IMR-90 (cell line): Measurements from ENCODE around the gene ERC2. TPM values are rescaled to one million over a fixed set of nuclear protein-coding genes. Genes with fewer than 3 reads are reported as not detected.

Experiments
- ATAC-seq: fragments of 200-7000 bp; cut with Tn5 transposase; 2 replicates; pipeline ENCODE4 v1.9.1; 2020; ENCODE audit warnings: low read depth, mild to moderate bottlenecking, moderate library complexity
- BruUV-seq: library from RNA; stranded (reverse); fragments of 400-500 nt; replicated peaks from 2 replicates; lab custom pipeline; 2021; lab: Mats Ljungman, UMichigan
- CTCF ChIA-PET: fragments of 300-600 bp; formaldehyde crosslinking; extraction: SDS; loops from one replicate; lab custom pipeline; 2021; ENCODE audit warnings: antibody characterized with exemption; lab: Yijun Ruan, JAX
- POLR2A ChIA-PET: fragments of 300-600 bp; sonication (Branson Sonifier 250); formaldehyde crosslinking; loops from one replicate; lab custom pipeline; 2022; ENCODE audit warnings: antibody characterized with exemption; ENCODE audit not compliant: unreplicated experiment; lab: Charles Lee
- DNase-seq: peaks from one replicate; pipeline ENCODE4 v3.0.0; 2013
- H2AFZ ChIP-seq: replicated peaks from 2 replicates; pipeline ENCODE3; 2013; ENCODE audit warnings: low read length, mild to moderate bottlenecking; ENCODE audit not compliant: poor library complexity
- H2AK5ac ChIP-seq: 2 replicates; pipeline ENCODE4 v1.6.1; 2013; ENCODE audit warnings: low read depth, low read length, inconsistent platforms
- H2AK9ac ChIP-seq: replicated peaks from 2 replicates; pipeline ENCODE3; 2013; ENCODE audit warnings: mild to moderate bottlenecking, low read depth, low read length, moderate library complexity; ENCODE audit not compliant: poor library complexity
- H2BK120ac ChIP-seq: 2 replicates; pipeline ENCODE4 v1.6.1; 2013; ENCODE audit warnings: low read depth, low read length, inconsistent platforms
- H2BK15ac ChIP-seq: 3 replicates; pipeline ENCODE4 v1.6.1; 2013; ENCODE audit warnings: low read depth, low read length, inconsistent platforms
- H2BK20ac ChIP-seq: 2 replicates; pipeline ENCODE4 v1.6.1; 2013; ENCODE audit warnings: low read depth, mild to moderate bottlenecking, inconsistent platforms, low read length, moderate library complexity
- H2BK5ac ChIP-seq: 2 replicates; pipeline ENCODE4 v1.6.1; 2013; ENCODE audit warnings: mild to moderate bottlenecking, low read depth, low read length, inconsistent platforms; ENCODE audit not compliant: poor library complexity, severe bottlenecking
- H3K14ac ChIP-seq: replicated peaks from 2 replicates; pipeline ENCODE4 v1.6.1; 2013; ENCODE audit warnings: low read depth, low read length, inconsistent platforms
- H3K18ac ChIP-seq: 2 replicates; pipeline ENCODE4 v1.6.1; 2013; ENCODE audit warnings: low read depth, low read length, control low read depth
- H3K23ac ChIP-seq: 2 replicates; pipeline ENCODE4 v1.6.1; 2013; ENCODE audit warnings: low read depth, low read length, inconsistent platforms
- H3K27ac ChIP-seq: 2 replicates; pipeline ENCODE4 v1.5.1; 2013; ENCODE audit warnings: mild to moderate bottlenecking, control low read depth, low read length; ENCODE audit not compliant: insufficient read depth
- H3K27me3 ChIP-seq: 2 replicates; pipeline ENCODE4 v1.6.1; 2013; ENCODE audit warnings: low read length; ENCODE audit not compliant: control insufficient read depth, insufficient read depth
- H3K36me3 ChIP-seq: 2 replicates; pipeline ENCODE4 v1.6.1; 2013; ENCODE audit warnings: low read length, mixed read lengths; ENCODE audit not compliant: control insufficient read depth, insufficient read depth
- H3K4ac ChIP-seq: 2 replicates; pipeline ENCODE4 v1.6.1; 2013; ENCODE audit warnings: low read depth, low read length, inconsistent platforms
- H3K4me1 ChIP-seq: 2 replicates; pipeline ENCODE4 v1.6.1; 2013; ENCODE audit warnings: low read length, mixed read lengths; ENCODE audit not compliant: control insufficient read depth, insufficient read depth
- H3K4me2 ChIP-seq: 2 replicates; pipeline ENCODE4 v1.6.1; 2013; ENCODE audit warnings: low read depth, mild to moderate bottlenecking, control low read depth, low read length, moderate library complexity
- H3K4me3 ChIP-seq: 2 replicates; pipeline ENCODE4 v1.5.1; 2013; ENCODE audit warnings: low read depth, mild to moderate bottlenecking, control low read depth, low read length, moderate library complexity; ENCODE audit not compliant: insufficient read depth
- H3K56ac ChIP-seq: 2 replicates; pipeline ENCODE4 v1.6.1; 2013; ENCODE audit warnings: low read length, inconsistent platforms; ENCODE audit not compliant: insufficient read depth; ENCODE audit errors: extremely low read depth
- H3K79me1 ChIP-seq, 2 experiments: 2 replicates each; pipeline ENCODE4 v1.6.1; 2013; ENCODE audit warnings: low read length in 2 of 2, inconsistent platforms in 1 of 2, low read depth in 1 of 2
- H3K9ac ChIP-seq: 2 replicates; pipeline ENCODE4 v1.6.1; 2013; ENCODE audit warnings: low read depth, low read length, control low read depth
- H3K9me1 ChIP-seq: 2 replicates; pipeline ENCODE4 v1.6.1; 2013; ENCODE audit warnings: low read length, inconsistent platforms; ENCODE audit not compliant: insufficient read depth
- H3K9me3 ChIP-seq: 2 replicates; pipeline ENCODE4 v1.6.1; 2013; ENCODE audit warnings: low read length; ENCODE audit not compliant: control insufficient read depth, insufficient read depth
- H4K20me1 ChIP-seq: 2 replicates; pipeline ENCODE4 v1.6.1; 2013; ENCODE audit warnings: low read length, inconsistent platforms; ENCODE audit not compliant: insufficient read depth
- H4K5ac ChIP-seq: 2 replicates; pipeline ENCODE4 v1.6.1; 2013; ENCODE audit warnings: mild to moderate bottlenecking, low read depth, low read length, control low read depth
- H4K8ac ChIP-seq, 2 experiments: 2 replicates each; pipeline ENCODE4 v1.6.1; 2013; ENCODE audit warnings: low read depth in 2 of 2, low read length in 2 of 2, control low read depth in 1 of 2, inconsistent platforms in 1 of 2
- H4K91ac ChIP-seq: 2 replicates; pipeline ENCODE4 v1.6.1; 2013; ENCODE audit warnings: low read depth, low read length, inconsistent platforms; ENCODE audit not compliant: insufficient read depth
- BHLHE40 ChIP-seq: fragments of 150-350 bp; IDR thresholded peaks from 2 replicates; pipeline ENCODE4 v1.6.1; 2016; ENCODE audit warnings: mild to moderate bottlenecking, low read depth, low read length
- CEBPB ChIP-seq: IDR thresholded peaks from 2 replicates; pipeline ENCODE4 v1.6.1; 2012; ENCODE audit warnings: low read depth, low read length, improper control_type of control experiment
- CHD1 ChIP-seq: IDR thresholded peaks from 2 replicates; pipeline ENCODE4 v1.6.1; 2012; ENCODE audit warnings: low read depth, low read length, improper control_type of control experiment
- FOS ChIP-seq: fragments of 150-350 bp; IDR thresholded peaks from 2 replicates; pipeline ENCODE4 v1.6.1; 2016; ENCODE audit warnings: low read depth, low read length
- MAFK ChIP-seq: IDR thresholded peaks from 2 replicates; pipeline ENCODE4 v1.6.1; 2012; ENCODE audit warnings: low read depth, low read length, improper control_type of control experiment
- MAZ ChIP-seq: IDR thresholded peaks from 2 replicates; pipeline ENCODE4 v1.6.1; 2012; ENCODE audit warnings: low read depth, mild to moderate bottlenecking, low read length, improper control_type of control experiment, moderate library complexity, borderline replicate concordance
- MXI1 ChIP-seq: IDR thresholded peaks from 2 replicates; pipeline ENCODE4 v1.6.1; 2012; ENCODE audit warnings: low read depth, mild to moderate bottlenecking, low read length, moderate library complexity, borderline replicate concordance
- NFE2L2 ChIP-seq: fragments of 150-350 bp; IDR thresholded peaks from 2 replicates; pipeline ENCODE4 v1.6.1; 2016; ENCODE audit warnings: low read depth, mild to moderate bottlenecking, low read length
- POLR2A ChIP-seq: IDR thresholded peaks from 2 replicates; pipeline ENCODE4 v1.6.1; 2012; ENCODE audit warnings: mild to moderate bottlenecking, low read depth, low read length
- RAD21 ChIP-seq: IDR thresholded peaks from 2 replicates; pipeline ENCODE4 v1.6.1; 2012; ENCODE audit warnings: low read length, improper control_type of control experiment
- RCOR1 ChIP-seq: IDR thresholded peaks from 2 replicates; pipeline ENCODE4 v1.6.1; 2012; ENCODE audit warnings: mild to moderate bottlenecking, low read length, improper control_type of control experiment; ENCODE audit not compliant: insufficient replicate concordance
- RFX5 ChIP-seq: IDR thresholded peaks from 2 replicates; pipeline ENCODE4 v1.8.0; 2012; ENCODE audit warnings: low read depth, mild to moderate bottlenecking, low read length, moderate library complexity
- SMC3 ChIP-seq: fragments of 150-350 bp; IDR thresholded peaks from 2 replicates; pipeline ENCODE4 v1.6.1; 2016; ENCODE audit warnings: low read depth, mild to moderate bottlenecking, antibody characterized with exemption, low read length, moderate library complexity
- WGBS, 2 experiments: methylation state at CpG; one replicate each; pipeline versions ENCODE4 v1.1.5 to v1.1.7; 2013; ENCODE audit warnings: missing lambda C conversion rate in 2 of 2; ENCODE audit not compliant: insufficient read length in 1 of 2; ENCODE audit errors: extremely low coverage in 2 of 2; 5-methylcytosine and 5-hydroxymethylcytosine counted together
- dilution Hi-C: fragments of 300-500 bp; cut with HindIII; formaldehyde crosslinking; loops from one replicate; pipeline ENCODE4 v1.14.3; 2018; ENCODE audit warnings: low sequenced_read_pairs; ENCODE audit not compliant: unreplicated experiment
- in situ Hi-C: fragments of 300-500 bp; cut with MboI; formaldehyde crosslinking; loops from 3 replicates; pipeline ENCODE4 v1.14.3; 2019; ENCODE audit warnings: low sequenced_read_pairs, inconsistent platforms, mixed read lengths
- intact Hi-C: fragments of 100-400 bp; cut with micrococcal nuclease; formaldehyde crosslinking; loops from 2 replicates; pipeline ENCODE4 v1.10.0; 2022
- polyA plus RNA-seq, 3 experiments: library from polyadenylated mRNA; depleted of rRNA; stranded (reverse); fragments of >200 nt; gene quantifications; 2 replicates each; pipeline ENCODE4 v1.2.3, GENCODE V29; 2012; ENCODE audit warnings: low replicate concordance in 1 of 3
- total RNA-seq: library from RNA; depleted of rRNA; stranded (reverse); fragments of >200 nt; gene quantifications from 2 replicates; pipeline ENCODE4 v1.2.3, GENCODE V29; 2012
- TF ChIP-seq, protein P1 (sequence below): fragments of 150-350 bp; IDR thresholded peaks from 2 replicates; pipeline ENCODE4 v1.6.1; 2016; ENCODE audit warnings: low read depth, mild to moderate bottlenecking, low read length, moderate library complexity, borderline replicate concordance
- TF ChIP-seq, protein P2 (sequence below): fragments of 150-350 bp; IDR thresholded peaks from 2 replicates; pipeline ENCODE4 v1.6.1; 2017; ENCODE audit warnings: mild to moderate bottlenecking, antibody characterized with exemption, low read length, low read depth
- TF ChIP-seq, protein P3 (sequence below): conservative IDR thresholded peaks from 2 replicates; pipeline ENCODE4 v1.5.1; 2012; ENCODE audit warnings: mild to moderate bottlenecking, low read depth, low read length, improper control_type of control experiment

Gene ERC2
- total and polyA plus RNA-seq, 2 of the 4 experiments (the other 2 are of a cell fraction): 0.17 to 0.18 TPM

DNA sequence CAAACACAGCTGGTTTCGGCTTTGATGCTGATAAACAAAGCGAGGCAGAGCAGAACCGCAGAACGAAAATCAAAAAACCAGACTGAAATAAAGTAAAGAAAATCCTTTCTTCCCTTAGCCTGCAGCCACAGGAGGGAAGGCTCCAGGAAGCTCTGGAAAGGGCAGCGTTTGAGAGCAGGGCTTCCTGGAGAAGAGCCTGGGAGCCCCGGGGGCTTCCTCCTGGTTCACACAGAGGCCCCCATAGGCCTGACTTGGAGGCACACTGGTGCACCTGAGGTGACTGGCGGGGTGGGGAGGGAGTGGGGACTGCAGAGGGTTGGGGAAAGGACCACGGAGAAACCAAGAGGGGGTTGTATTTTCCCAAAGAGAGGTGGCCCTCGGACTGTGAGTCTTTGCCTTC lies 882.4 kb downstream of the ERC2 start:
- Histone ChIP-seq H2BK120ac (no peak overlapping the region), H3K4ac (no peak overlapping the region), H3K4me2 (no peak overlapping the region), H2BK5ac (no peak overlapping the region), H3K4me3 (no peak overlapping the region), H3K9ac (no peak overlapping the region), H3K36me3 (no peaks in the 10 kb centered on the region), H3K79me1 (no peaks in the 10 kb centered on the region), H3K9me1 (no peaks in the 10 kb centered on the region), H2BK20ac (no peak overlapping the region), H3K23ac (no peak overlapping the region), H3K27ac (no peak overlapping the region), H2BK15ac (no peak overlapping the region), H3K18ac (no peak overlapping the region), H3K9me3 (no peaks in the 10 kb centered on the region), H2AFZ (no peak overlapping the region), H4K5ac (no peak overlapping the region), H3K14ac (no peak overlapping the region), H2AK9ac (no peak overlapping the region), H4K20me1 (no peaks in the 10 kb centered on the region), H3K56ac (no peak overlapping the region), H2AK5ac (no peak overlapping the region), H4K8ac (no peak overlapping the region), H4K91ac (no peak overlapping the region), H3K4me1 (peaks cover 7% of the 10 kb centered on the region), H3K27me3 (peaks cover 4% of the 10 kb centered on the region)
- intact Hi-C loops (no loop called here), dilution Hi-C loops (no loop called here), in situ Hi-C loops (no loop called here)
- no TSS peak for BruUV-seq
- CTCF ChIA-PET: no interaction called here
- TF ChIP-seq FOS: no peak
- no peak for TF ChIP-seq CHD1
- no peak for TF ChIP-seq POLR2A
- TF ChIP-seq RAD21: no peak
- TF ChIP-seq, protein P1, sequence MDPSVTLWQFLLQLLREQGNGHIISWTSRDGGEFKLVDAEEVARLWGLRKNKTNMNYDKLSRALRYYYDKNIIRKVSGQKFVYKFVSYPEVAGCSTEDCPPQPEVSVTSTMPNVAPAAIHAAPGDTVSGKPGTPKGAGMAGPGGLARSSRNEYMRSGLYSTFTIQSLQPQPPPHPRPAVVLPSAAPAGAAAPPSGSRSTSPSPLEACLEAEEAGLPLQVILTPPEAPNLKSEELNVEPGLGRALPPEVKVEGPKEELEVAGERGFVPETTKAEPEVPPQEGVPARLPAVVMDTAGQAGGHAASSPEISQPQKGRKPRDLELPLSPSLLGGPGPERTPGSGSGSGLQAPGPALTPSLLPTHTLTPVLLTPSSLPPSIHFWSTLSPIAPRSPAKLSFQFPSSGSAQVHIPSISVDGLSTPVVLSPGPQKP: no peak
- no peak for TF ChIP-seq SMC3
- TF ChIP-seq NFE2L2: no peak
- no peak for TF ChIP-seq RFX5
- TF ChIP-seq, protein P2, sequence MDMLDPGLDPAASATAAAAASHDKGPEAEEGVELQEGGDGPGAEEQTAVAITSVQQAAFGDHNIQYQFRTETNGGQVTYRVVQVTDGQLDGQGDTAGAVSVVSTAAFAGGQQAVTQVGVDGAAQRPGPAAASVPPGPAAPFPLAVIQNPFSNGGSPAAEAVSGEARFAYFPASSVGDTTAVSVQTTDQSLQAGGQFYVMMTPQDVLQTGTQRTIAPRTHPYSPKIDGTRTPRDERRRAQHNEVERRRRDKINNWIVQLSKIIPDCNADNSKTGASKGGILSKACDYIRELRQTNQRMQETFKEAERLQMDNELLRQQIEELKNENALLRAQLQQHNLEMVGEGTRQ: no peak
- TF ChIP-seq MAZ: no peak
- TF ChIP-seq MXI1: no peak
- TF ChIP-seq, protein P3, sequence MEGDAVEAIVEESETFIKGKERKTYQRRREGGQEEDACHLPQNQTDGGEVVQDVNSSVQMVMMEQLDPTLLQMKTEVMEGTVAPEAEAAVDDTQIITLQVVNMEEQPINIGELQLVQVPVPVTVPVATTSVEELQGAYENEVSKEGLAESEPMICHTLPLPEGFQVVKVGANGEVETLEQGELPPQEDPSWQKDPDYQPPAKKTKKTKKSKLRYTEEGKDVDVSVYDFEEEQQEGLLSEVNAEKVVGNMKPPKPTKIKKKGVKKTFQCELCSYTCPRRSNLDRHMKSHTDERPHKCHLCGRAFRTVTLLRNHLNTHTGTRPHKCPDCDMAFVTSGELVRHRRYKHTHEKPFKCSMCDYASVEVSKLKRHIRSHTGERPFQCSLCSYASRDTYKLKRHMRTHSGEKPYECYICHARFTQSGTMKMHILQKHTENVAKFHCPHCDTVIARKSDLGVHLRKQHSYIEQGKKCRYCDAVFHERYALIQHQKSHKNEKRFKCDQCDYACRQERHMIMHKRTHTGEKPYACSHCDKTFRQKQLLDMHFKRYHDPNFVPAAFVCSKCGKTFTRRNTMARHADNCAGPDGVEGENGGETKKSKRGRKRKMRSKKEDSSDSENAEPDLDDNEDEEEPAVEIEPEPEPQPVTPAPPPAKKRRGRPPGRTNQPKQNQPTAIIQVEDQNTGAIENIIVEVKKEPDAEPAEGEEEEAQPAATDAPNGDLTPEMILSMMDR: no peak
- no peak for TF ChIP-seq BHLHE40
- no peak for TF ChIP-seq CEBPB
- TF ChIP-seq MAFK: no peak
- TF ChIP-seq RCOR1: no peak
- 50% methylated on average over 1 of the region's 9 CpGs; no CpG with 5 or more reads in 1 of the 2 experiments for WGBS, 2 experiments
- ATAC-seq (no peak), DNase-seq (no peak)
- POLR2A ChIA-PET: no interaction called here
